ENCODE data around the gene BOK.

The BOK gene

GRCh38 chr2:241546771-241547498, 11.6 kb upstream of the BOK start:
- CTCF ChIA-PET: interaction anchor here (1.3 kb wide), 1 partner anchor 20 kb away, joined by 3 read pairs; no protein-coding TSS in a partner anchor
- H3K27ac Mint-ChIP-seq: no peak overlapping the region

GRCh38 chr2:241547781-241548450, 10.6 kb upstream of the BOK start:
- Mint-ChIP-seq H3K4me1 (no peaks in the 10 kb centered on the region), H3K27ac (no peak overlapping the region), H3K27me3 (peaks cover 27% of the 10 kb centered on the region), H3K4me3 (no peak overlapping the region), H3K9me3 (no peaks in the 10 kb centered on the region), H3K36me3 (no peaks in the 10 kb centered on the region)
- CTCF ChIA-PET: interaction anchor here (1.3 kb wide), 1 partner anchor 19 kb away, joined by 3 read pairs; no protein-coding TSS in a partner anchor
- DNase-seq: no peak

More at GRCh38 chr2:241546771-241547498, 11.6 kb upstream of the BOK start:
- Mint-ChIP-seq H3K27me3 (peaks cover 29% of the 10 kb centered on the region), H3K36me3 (no peaks in the 10 kb centered on the region), H3K9me3 (no peaks in the 10 kb centered on the region), H3K4me1 (no peaks in the 10 kb centered on the region), H3K4me3 (no peak overlapping the region)
- no peak for DNase-seq

GRCh38 chr2:241548451-241548835, 10.1 kb upstream of the BOK start:
- Mint-ChIP-seq H3K27ac (no peak overlapping the region), H3K9me3 (no peaks in the 10 kb centered on the region), H3K4me1 (no peaks in the 10 kb centered on the region), H3K4me3 (no peak overlapping the region), H3K36me3 (no peaks in the 10 kb centered on the region), H3K27me3 (peaks cover 27% of the 10 kb centered on the region)
- DNase-seq: no peak
- CTCF ChIA-PET: no interaction called here

- peaks cover 52% of the 10 kb centered on the region for H3K27me3 Mint-ChIP-seq
- no peak for DNase-seq
- peaks cover 6% of the 10 kb centered on the region for H3K4me1 Mint-ChIP-seq
- peak overlapping the region; percentile 65 for H3K27ac Mint-ChIP-seq
- no peak overlapping the region for H3K4me3 Mint-ChIP-seq
- no peaks in the 10 kb centered on the region for H3K9me3 Mint-ChIP-seq
- H3K36me3 Mint-ChIP-seq: no peaks in the 10 kb centered on the region
- CTCF ChIA-PET: no interaction called here
These were observed 7.6 kb upstream of the BOK start for GRCh38 chr2:241550616-241551580.

DNA sequence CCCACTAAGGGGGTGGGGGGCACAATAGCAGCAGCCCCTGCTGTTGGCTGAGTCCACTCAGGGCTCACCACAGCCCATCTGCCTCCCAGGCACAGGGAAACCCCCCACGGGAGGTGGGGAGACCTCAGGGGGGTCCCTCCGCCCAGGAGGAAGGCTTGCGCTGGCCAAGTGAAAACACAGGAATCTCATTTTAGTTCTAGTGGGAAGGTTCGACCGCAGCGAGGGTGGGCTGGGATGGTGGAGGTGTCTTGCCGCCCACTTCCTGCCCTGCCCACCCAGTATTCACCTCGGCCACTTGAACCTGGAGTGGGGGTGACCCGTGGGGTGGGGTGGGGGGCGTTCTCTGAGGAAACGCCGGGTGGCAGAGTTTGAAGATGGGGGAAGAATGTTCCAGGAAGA, 6.9 kb upstream of the BOK start:
- Mint-ChIP-seq H3K27me3 (peaks cover 59% of the 10 kb centered on the region), H3K4me1 (peaks cover 8% of the 10 kb centered on the region), H3K4me3 (no peak overlapping the region), H3K9me3 (no peaks in the 10 kb centered on the region), H3K27ac (no peak overlapping the region), H3K36me3 (no peaks in the 10 kb centered on the region)
- CTCF ChIA-PET: no interaction called here
- no peak for DNase-seq

- Mint-ChIP-seq H3K36me3 (no peaks in the 10 kb centered on the region), H3K27ac (no peak overlapping the region), H3K27me3 (peaks cover 65% of the 10 kb centered on the region), H3K4me3 (no peak overlapping the region), H3K9me3 (no peaks in the 10 kb centered on the region), H3K4me1 (peaks cover 8% of the 10 kb centered on the region)
- DNase-seq: no peak
- CTCF ChIA-PET: no interaction called here
These were observed 6.4 kb upstream of the BOK start for GRCh38 chr2:241551998-241552737.

- H3K4me3 Mint-ChIP-seq: no peak overlapping the region
- H3K27me3 Mint-ChIP-seq: peaks cover 78% of the 10 kb centered on the region
- peaks cover 3% of the 10 kb centered on the region for H3K36me3 Mint-ChIP-seq
- H3K9me3 Mint-ChIP-seq: no peaks in the 10 kb centered on the region
- CTCF ChIA-PET: no interaction called here
- no peak for DNase-seq
- no peak overlapping the region for H3K27ac Mint-ChIP-seq
- peaks cover 18% of the 10 kb centered on the region for H3K4me1 Mint-ChIP-seq
These were observed 5.1 kb upstream of the BOK start for GRCh38 chr2:241553512-241553830.

DNA sequence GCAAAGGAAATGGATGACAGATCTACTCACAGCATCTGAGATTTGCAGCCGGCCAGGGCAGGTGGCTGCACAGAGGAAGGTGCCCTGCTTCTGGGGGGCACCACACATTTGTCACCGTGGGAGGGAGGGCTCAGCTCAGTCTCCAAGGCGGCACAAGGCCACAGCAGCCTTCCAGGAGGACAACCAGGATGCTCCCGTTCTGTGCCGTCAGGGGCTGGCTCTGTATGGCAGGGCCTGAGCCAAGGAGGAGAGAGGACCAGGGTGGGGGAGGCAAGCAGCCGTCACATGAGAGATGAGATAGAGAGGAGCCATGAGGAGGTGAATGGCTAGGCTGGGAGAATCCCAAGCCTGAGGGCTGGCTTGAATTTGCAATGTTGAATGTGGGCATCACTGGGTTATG, 4.6 kb upstream of the BOK start:
- CTCF ChIA-PET: interaction anchor here (0.6 kb wide), 1 partner anchor 161 kb away, joined by 4 read pairs; no protein-coding TSS in a partner anchor
- no peak for DNase-seq
- H3K4me3 Mint-ChIP-seq: no peak overlapping the region
- no peak overlapping the region for H3K27ac Mint-ChIP-seq
- peaks cover 3% of the 10 kb centered on the region for H3K36me3 Mint-ChIP-seq
- H3K9me3 Mint-ChIP-seq: no peaks in the 10 kb centered on the region
- peaks cover 83% of the 10 kb centered on the region for H3K27me3 Mint-ChIP-seq
- peaks cover 18% of the 10 kb centered on the region for H3K4me1 Mint-ChIP-seq

- Mint-ChIP-seq H3K27ac (no peak overlapping the region), H3K4me1 (peaks cover 19% of the 10 kb centered on the region), H3K9me3 (no peaks in the 10 kb centered on the region), H3K4me3 (no peak overlapping the region), H3K27me3 (peaks cover 89% of the 10 kb centered on the region), H3K36me3 (peaks cover 3% of the 10 kb centered on the region)
- DNase-seq: no peak
- CTCF ChIA-PET: interaction anchor here (0.6 kb wide), 1 partner anchor 162 kb away, joined by 4 read pairs; no protein-coding TSS in a partner anchor
These were observed 3.8 kb upstream of the BOK start for GRCh38 chr2:241554610-241555322.

GRCh38 chr2:241555711-241556110, 2.8 kb upstream of the BOK start:
- no peak for DNase-seq
- CTCF ChIA-PET: interaction anchor here (1.1 kb wide), 1 partner anchor 54 kb away, joined by 4 read pairs; no protein-coding TSS in a partner anchor
- peaks cover 21% of the 10 kb centered on the region for H3K4me1 Mint-ChIP-seq
- no peak overlapping the region for H3K4me3 Mint-ChIP-seq
- peaks cover 3% of the 10 kb centered on the region for H3K36me3 Mint-ChIP-seq
- no peak overlapping the region for H3K27ac Mint-ChIP-seq
- H3K9me3 Mint-ChIP-seq: no peaks in the 10 kb centered on the region
- H3K27me3 Mint-ChIP-seq: peaks cover 94% of the 10 kb centered on the region

- DNase-seq: no peak
- Mint-ChIP-seq H3K36me3 (peaks cover 3% of the 10 kb centered on the region), H3K27me3 (peaks cover 90% of the 10 kb centered on the region), H3K9me3 (no peaks in the 10 kb centered on the region), H3K4me1 (peaks cover 21% of the 10 kb centered on the region), H3K27ac (no peak overlapping the region), H3K4me3 (no peak overlapping the region)
- CTCF ChIA-PET: no interaction called here
These were observed 1.8 kb upstream of the BOK start for GRCh38 chr2:241556746-241557145.

DNA sequence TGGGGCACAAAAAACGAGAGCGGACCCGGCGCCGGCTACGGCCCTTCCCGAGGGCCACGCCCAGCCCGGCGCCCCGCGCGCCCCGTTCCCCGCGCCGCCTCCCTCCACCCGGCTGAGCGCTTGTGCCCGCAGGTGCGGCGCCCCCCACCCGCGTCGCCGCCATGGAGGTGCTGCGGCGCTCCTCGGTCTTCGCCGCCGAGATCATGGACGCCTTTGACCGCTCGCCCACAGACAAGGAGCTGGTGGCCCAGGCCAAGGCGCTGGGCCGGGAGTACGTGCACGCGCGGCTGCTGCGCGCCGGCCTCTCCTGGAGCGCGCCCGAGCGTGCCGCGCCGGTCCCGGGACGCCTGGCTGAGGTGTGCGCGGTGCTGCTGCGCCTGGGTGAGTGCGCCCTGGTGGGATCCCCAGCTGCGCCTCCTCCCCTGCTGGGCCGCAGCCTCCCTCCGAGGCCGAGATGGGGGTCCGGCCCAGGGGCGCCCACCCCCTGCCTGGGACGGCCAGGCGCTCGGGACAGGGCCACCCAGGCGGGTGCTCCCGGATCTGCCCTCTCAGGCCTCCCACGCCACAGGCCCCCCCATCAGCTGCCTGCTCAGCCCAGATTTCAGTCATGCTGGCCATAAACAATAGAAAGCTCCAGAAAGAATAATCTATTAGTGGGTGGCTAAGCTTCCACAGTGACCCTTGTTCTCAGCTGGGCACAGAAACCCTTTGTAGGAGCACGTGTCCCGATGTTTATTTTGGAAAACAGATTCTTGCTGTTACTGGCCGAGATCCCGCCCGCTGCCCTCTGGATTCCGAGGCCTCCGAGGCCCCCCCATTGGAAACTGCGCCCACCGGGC, 997 bp downstream of the BOK start:
- peaks cover 70% of the 10 kb centered on the region for H3K27me3 Mint-ChIP-seq
- peaks cover 21% of the 10 kb centered on the region for H3K4me1 Mint-ChIP-seq
- DNase-seq: no peak
- CTCF ChIA-PET: no interaction called here
- H3K36me3 Mint-ChIP-seq: peaks cover 3% of the 10 kb centered on the region
- H3K9me3 Mint-ChIP-seq: no peaks in the 10 kb centered on the region
- H3K27ac Mint-ChIP-seq: no peak overlapping the region
- H3K4me3 Mint-ChIP-seq: peak overlapping the region; percentile 61

Measured in activated naive CD4-positive, alpha-beta T cell treated with anti-CD3 and anti-CD28 coated beads, Interleukin-2, amount 10 ng/mL, durations not matched to agents 7 days and 5 days (primary cell).